Measurements from ENCODE around the gene TIMM21.

- TF ChIP-seq EHMT2 (IDR thresholded peaks at IDR 0.05; ENCODE audit: borderline replicate concordance, low read depth, low read length) (no peak), ZFP36 (IDR thresholded peaks at IDR 0.05; ENCODE audit: borderline replicate concordance, low read depth, low read length, partially characterized antibody) (no peak), ZNF710 (CRISPR knock-in tag; IDR thresholded peaks at IDR 0.05; ENCODE audit: borderline replicate concordance) (no peak), KLF13 (CRISPR knock-in tag; IDR thresholded peaks at IDR 0.05) (no peak), CREB1 (IDR thresholded peaks at IDR 0.05) (no peak), CREB1 (CRISPR knock-in tag; IDR thresholded peaks at IDR 0.05) (no peak), IRF9 (CRISPR knock-in tag; IDR thresholded peaks at IDR 0.05; ENCODE audit: borderline replicate concordance) (no peak), CEBPB (IDR thresholded peaks at IDR 0.05; ENCODE audit: borderline replicate concordance, low read depth, low read length) (no peak), POLR2G (IDR thresholded peaks at IDR 0.05; ENCODE audit: low read depth, low read length) (no peak), ZNF292 (CRISPR knock-in tag; IDR thresholded peaks at IDR 0.05; ENCODE audit: borderline replicate concordance, low read depth) (no peak), CTCF (CRISPR knock-in tag; IDR thresholded peaks at IDR 0.05) (no peak), FOXM1 (CRISPR knock-in tag; IDR thresholded peaks at IDR 0.05) (no peak), RAD21 (CRISPR knock-in tag; IDR thresholded peaks at IDR 0.05) (no peak), HIVEP1 (CRISPR knock-in tag; IDR thresholded peaks at IDR 0.05) (no peak)
Observed at GRCh38 chr18:74152270-74152669, 3.9 kb downstream of the TIMM21 start.

Measured in HepG2 (cell line).